AG10803 (cell line): ENCODE data around the gene SHF.

Experiments
- DNase-seq: peaks from one replicate; pipeline ENCODE4 v3.0.0; 2010; ENCODE audit warnings: low read depth
- H3K4me3 ChIP-seq: 2 replicates; pipeline ENCODE4 v1.5.1; 2011; ENCODE audit warnings: mild to moderate bottlenecking, low read length, control low read depth
- CTCF ChIP-seq: conservative IDR thresholded peaks from 2 replicates; pipeline ENCODE4 v1.5.1; 2011; ENCODE audit warnings: mild to moderate bottlenecking, low read length, control low read depth, inconsistent platforms

Gene SHF

DNA sequence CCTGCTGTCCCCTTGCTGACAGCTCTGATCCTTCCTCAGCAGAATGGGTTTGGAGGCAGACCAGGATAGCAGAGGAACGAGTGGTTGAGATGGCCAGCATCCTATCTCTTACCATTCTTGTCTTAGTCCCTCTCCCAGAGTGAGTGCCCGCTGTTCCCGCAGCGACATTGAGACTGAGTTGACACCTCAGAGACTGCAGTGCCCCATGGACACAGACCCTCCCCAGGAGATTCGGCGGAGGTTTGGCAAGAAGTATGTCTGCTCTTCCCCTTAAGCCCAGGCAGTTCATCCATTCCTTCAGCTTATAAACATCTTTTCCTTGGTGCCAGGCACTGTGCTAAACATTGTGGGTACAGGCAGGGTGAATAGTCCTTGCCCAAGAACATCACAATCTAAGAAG is 36.8 kb downstream of the SHF start:
- no peak overlapping the region for H3K4me3 ChIP-seq
- no peak for TF ChIP-seq CTCF
- DNase-seq = no peak

DNA sequence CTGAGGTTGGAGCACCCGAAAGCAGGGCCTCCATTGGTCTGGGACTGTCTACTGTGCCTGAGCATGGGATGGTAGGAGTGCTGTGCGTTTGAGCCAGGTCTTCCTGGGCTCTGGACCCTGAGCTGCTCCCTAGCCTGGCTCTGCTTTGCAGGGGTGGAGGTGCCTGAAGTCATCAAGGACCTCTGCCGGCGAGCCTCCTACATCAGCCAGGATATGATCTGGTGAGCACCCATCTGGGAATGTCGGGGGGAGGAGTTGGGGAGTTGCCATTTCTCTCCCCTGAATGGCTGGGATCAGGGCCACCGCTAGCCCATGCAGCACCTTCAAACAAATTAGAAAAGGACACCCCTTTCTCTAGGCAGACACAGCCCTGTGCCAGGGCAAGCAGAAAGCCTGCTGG is 37.3 kb downstream of the SHF start:
- H3K4me3 ChIP-seq = no peak overlapping the region
- no peak for DNase-seq
- no peak for TF ChIP-seq CTCF

GRCh38 chr15:45149060-45149459 is 38.7 kb downstream of the SHF start:
- H3K4me3 ChIP-seq = no peak overlapping the region
- no peak for TF ChIP-seq CTCF
- DNase-seq = no peak

GRCh38 chr15:45148076-45149059 is 39.4 kb downstream of the SHF start:
- no peak overlapping the region for H3K4me3 ChIP-seq
- TF ChIP-seq CTCF = no peak
- DNase-seq = peak; percentile 17

GRCh38 chr15:45147606-45148005 is 40.2 kb downstream of the SHF start:
- no peak for DNase-seq
- no peak for TF ChIP-seq CTCF

DNA sequence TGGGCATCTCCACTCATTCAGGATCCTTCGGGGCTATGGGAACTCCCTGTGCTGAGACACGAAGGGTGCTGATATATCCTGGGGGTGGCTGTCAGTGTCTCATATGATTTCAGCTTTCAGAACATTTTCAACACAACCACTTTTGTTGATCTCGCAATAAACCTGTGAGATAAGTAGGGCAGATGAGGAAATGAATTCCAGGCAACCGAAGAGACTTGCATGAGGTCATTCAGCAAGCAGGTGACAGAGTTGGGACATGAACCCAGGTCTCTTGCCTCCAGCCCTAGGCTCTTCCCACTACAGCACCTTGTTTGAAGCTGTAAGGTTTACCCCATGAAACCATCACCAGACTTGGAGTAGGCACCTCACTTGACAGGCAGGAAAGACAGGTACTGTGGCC is 41.4 kb downstream of the SHF start:
- no peak overlapping the region for H3K4me3 ChIP-seq
- no peak for TF ChIP-seq CTCF
- peak; percentile 9 for DNase-seq

More at GRCh38 chr15:45147606-45148005, 40.2 kb downstream of the SHF start:
- H3K4me3 ChIP-seq = no peak overlapping the region

DNA sequence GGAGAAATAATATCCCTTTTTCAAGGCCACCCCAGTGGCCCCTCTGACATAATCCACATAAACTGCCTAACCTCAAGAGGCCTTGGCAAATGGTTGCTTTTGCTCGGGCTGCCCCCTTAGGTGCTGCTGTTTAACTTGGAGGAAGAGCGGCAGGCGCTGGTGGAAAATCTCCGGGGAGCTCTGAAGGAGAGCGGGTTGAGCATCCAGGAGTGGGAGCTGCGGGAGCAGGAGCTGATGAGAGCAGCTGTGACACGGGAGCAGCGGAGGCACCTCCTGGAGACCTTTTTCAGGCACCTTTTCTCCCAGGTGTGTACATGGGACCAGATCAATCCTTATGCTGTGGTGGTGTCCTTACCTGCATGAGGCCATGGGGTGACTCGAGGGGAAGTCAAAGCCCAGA is 43.0 kb downstream of the SHF start:
- DNase-seq = no peak
- TF ChIP-seq CTCF = no peak
- H3K4me3 ChIP-seq = no peak overlapping the region
